Kidney (tissue), 14 donors: ENCODE results near the gene QRFPR. TPM values are rescaled to one million over a fixed set of nuclear protein-coding genes. Genes with fewer than 3 reads are reported as not detected.
A peak's percentile ranks its signal among the peaks of the same experiment; 100 is the strongest.
"Not testable (repeated sequence)": the region's sequence is repeated elsewhere in the genome, so short reads cannot be mapped to it uniquely, and the experiment has no call there.

Experiments
- DNase-seq, 5 donors: peaks; one replicate each; pipeline ENCODE4 v3.0.0-alpha.2; 2013 to 2020
- FAIRE-seq: peaks from 2 replicates; lab custom pipeline; 2012; peaks lifted over from hg19 to GRCh38; lab: Jason Lieb, UNC
- H3K27ac ChIP-seq, 2 donors: one replicate each; pipeline ENCODE4 v1.7.0; 2013; ENCODE audit warnings: low read depth in 2 of 2, low read length in 2 of 2, inconsistent platforms in 1 of 2
- H3K27me3 ChIP-seq: one replicate; pipeline ENCODE4 v1.7.1; 2013; ENCODE audit warnings: low read length, inconsistent platforms; ENCODE audit not compliant: control insufficient read depth, insufficient read depth
- H3K36me3 ChIP-seq, 3 donors: one replicate each; pipeline versions ENCODE4 v1.7.0 to v1.7.1; 2013; ENCODE audit warnings: low read length in 3 of 3, control low read depth in 1 of 3, inconsistent platforms in 1 of 3; ENCODE audit not compliant: insufficient read depth in 3 of 3, control insufficient read depth in 2 of 3
- H3K4me1 ChIP-seq, 3 donors: one replicate each; pipeline versions ENCODE4 v1.7.0 to v1.7.1; 2013; ENCODE audit warnings: low read length in 3 of 3, inconsistent platforms in 1 of 3, low read depth in 1 of 3; ENCODE audit not compliant: control insufficient read depth in 2 of 3, insufficient read depth in 2 of 3
- H3K4me3 ChIP-seq, 3 donors: one replicate each; pipeline versions ENCODE4 v1.7.0 to v1.8.1; 2013; ENCODE audit warnings: low read length in 3 of 3, control low read depth in 1 of 3, inconsistent platforms in 1 of 3
- H3K9ac ChIP-seq, 3 donors: one replicate each; pipeline versions ENCODE4 v1.7.0 to v1.7.1; 2013; ENCODE audit warnings: low read length in 3 of 3, control low read depth in 1 of 3, inconsistent platforms in 1 of 3
- H3K9me3 ChIP-seq, 3 donors: one replicate each; pipeline versions ENCODE4 v1.7.0 to v1.7.1; 2013; ENCODE audit warnings: low read length in 3 of 3, control low read depth in 1 of 3, inconsistent platforms in 1 of 3; ENCODE audit not compliant: control insufficient read depth in 2 of 3, insufficient read depth in 1 of 3
- intact Hi-C: fragments of 100-400 bp; cut with DNase I; formaldehyde crosslinking; loops from one replicate; pipeline ENCODE4 v1.11.1; 2022
- polyA plus RNA-seq: library from polyadenylated mRNA; stranded (reverse); fragments of 350-450 nt; fragmentation: Illumina TruSeq; extraction: RNeasy Lipid Tissue Mini Kit (QIAGEN cat#74804); gene quantifications from one replicate; pipeline ENCODE4 v1.2.3, GENCODE V29; 2014; ENCODE audit warnings: low read depth, low replicate concordance; ENCODE audit not compliant: insufficient read depth
- total RNA-seq: library from RNA; stranded (reverse); fragmentation: NEBNext Ultra II Directional; extraction: Animal tissue kit (Norgen Biotek cat#: 25700); gene quantifications from one replicate; pipeline ENCODE4 v1.2.1, GENCODE V29; 2021
- TF ChIP-seq, protein P1 (sequence below): IDR thresholded peaks from 3 replicates; pipeline ENCODE4 v1.5.1; 2012; ENCODE audit warnings: mild to moderate bottlenecking, moderate library complexity, borderline replicate concordance; ENCODE audit not compliant: insufficient read depth; ENCODE audit errors: extremely low read depth
- donor health status: control.
- donor health status: control.
- donor health status: control.
- donor health status: control.
- donor health status: control.
- donor health status: DM: yes; HTN: yes; CAD: no.
- donor health status: Normal renal cell carcinoma (clear cell type).

The QRFPR gene
- total and polyA plus RNA-seq, 2 donors from 2014 or later = 0.99 to 7.8 TPM

DNA sequence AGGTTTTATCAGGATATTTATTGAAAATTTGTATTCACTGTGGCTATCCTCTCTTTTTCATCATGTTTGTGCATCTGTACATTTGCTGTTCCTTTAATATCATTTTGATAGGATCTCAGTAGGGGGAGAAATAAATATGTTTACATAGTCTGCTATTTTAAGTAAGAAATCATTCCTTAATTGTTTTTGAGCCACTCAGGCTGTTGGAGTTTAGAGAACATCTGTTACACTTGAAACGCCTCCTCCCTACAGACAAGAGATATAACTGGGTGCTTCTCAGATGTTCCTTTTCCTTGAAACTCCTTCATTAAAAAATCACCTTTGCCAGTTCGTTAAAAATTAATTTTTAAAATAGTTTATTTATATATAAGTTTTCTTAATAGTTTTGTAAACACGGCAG, 59.4 kb downstream of the QRFPR start:
- peak in 2 of 5 donors; percentile 13 to 36 for DNase-seq
- H3K27ac ChIP-seq = no peak overlapping the region
- no peaks in the 10 kb centered on the region for H3K4me1 ChIP-seq
- no peak for FAIRE-seq
- no peaks in the 10 kb centered on the region for H3K36me3 ChIP-seq
- no peaks in the 10 kb centered on the region for H3K27me3 ChIP-seq
- TF ChIP-seq, protein P1, sequence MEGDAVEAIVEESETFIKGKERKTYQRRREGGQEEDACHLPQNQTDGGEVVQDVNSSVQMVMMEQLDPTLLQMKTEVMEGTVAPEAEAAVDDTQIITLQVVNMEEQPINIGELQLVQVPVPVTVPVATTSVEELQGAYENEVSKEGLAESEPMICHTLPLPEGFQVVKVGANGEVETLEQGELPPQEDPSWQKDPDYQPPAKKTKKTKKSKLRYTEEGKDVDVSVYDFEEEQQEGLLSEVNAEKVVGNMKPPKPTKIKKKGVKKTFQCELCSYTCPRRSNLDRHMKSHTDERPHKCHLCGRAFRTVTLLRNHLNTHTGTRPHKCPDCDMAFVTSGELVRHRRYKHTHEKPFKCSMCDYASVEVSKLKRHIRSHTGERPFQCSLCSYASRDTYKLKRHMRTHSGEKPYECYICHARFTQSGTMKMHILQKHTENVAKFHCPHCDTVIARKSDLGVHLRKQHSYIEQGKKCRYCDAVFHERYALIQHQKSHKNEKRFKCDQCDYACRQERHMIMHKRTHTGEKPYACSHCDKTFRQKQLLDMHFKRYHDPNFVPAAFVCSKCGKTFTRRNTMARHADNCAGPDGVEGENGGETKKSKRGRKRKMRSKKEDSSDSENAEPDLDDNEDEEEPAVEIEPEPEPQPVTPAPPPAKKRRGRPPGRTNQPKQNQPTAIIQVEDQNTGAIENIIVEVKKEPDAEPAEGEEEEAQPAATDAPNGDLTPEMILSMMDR = no peak
- intact Hi-C loops = no loop called here
- no peaks in the 10 kb centered on the region for H3K9me3 ChIP-seq
- H3K4me3 ChIP-seq = no peak overlapping the region
- H3K9ac ChIP-seq = no peak overlapping the region

DNA sequence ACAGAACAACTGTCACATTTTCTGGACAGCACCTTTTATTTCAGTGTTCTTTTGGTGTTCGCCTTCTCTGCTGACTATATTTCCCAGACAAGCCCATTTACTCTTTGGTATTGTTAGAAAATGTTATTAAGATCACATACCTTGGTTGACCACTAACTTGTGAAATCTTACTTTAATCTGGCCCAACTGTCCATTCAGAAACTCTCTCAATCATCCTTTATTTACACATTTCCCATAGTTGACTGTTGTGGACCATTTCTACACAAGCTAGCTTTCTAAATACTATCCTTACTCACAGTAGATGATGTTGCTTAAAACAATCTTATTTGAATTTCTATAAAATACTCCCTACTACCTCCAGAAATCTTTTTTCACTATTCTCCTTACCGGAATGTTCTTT, 64.7 kb downstream of the QRFPR start:
- Histone ChIP-seq H3K27ac (no peak overlapping the region), H3K36me3 (no peaks in the 10 kb centered on the region), H3K9me3 (no peaks in the 10 kb centered on the region), H3K27me3 (no peaks in the 10 kb centered on the region), H3K4me3 (no peak overlapping the region), H3K4me1 (no peaks in the 10 kb centered on the region), H3K9ac (no peak overlapping the region)
- TF ChIP-seq, protein P1 = no peak
- intact Hi-C loops = no loop called here
- FAIRE-seq = no peak
- no peak for DNase-seq

DNA sequence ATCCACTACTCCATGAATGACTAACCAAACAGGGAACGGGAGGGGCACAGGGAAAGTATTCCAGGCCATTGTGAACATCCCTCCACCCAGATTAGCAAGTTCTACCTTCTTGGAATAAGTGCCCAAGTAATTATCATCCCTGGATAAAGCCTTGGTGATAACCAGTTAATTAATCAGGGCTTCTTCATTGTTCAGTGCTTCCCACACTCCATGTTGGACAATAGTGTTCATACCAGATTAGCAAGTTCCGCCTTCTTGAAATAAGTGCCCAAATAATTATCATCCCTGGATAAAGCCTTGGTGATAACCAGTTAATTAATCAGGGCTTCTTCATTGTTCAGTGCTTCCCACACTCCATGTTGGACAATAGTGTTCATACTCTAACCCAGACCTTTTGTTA, 67.4 kb downstream of the QRFPR start:
- intact Hi-C loops, H3K27me3 ChIP-seq, DNase-seq, H3K36me3 ChIP-seq, H3K27ac ChIP-seq, H3K4me3 ChIP-seq, H3K9ac ChIP-seq, H3K9me3 ChIP-seq, H3K4me1 ChIP-seq, FAIRE-seq: not testable (repeated sequence)

DNA sequence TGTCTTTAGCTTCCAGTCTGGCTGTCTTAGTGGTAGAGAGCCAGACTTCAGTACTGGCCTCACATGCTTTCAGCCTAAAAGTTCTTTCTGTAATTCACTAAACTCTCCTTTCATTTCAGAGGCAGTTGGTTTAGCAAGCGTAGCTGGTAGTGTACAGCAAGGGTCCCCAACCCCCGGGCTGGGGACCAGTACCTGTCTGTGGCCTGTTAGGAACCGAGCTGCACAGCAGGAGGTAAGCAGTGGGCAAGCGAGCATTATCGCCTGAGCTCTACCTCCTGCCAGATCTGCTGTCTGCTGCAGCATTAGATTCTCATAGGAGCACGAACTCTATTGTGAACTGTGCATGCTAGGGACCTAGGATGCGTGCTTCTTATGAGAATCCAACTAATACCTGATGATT, 72.0 kb downstream of the QRFPR start:
- Histone ChIP-seq H3K27me3 (no peaks in the 10 kb centered on the region), H3K27ac (no peak overlapping the region), H3K9me3 (no peaks in the 10 kb centered on the region), H3K9ac (no peak overlapping the region), H3K4me1 (no peaks in the 10 kb centered on the region), H3K36me3 (no peaks in the 10 kb centered on the region), H3K4me3 (no peak overlapping the region)
- TF ChIP-seq, protein P1 = no peak
- DNase-seq (no peak), FAIRE-seq (no peak)
- intact Hi-C loops = no loop called here
